Neural progenitor cell (in vitro differentiated cells): Measurements from ENCODE around the gene PPP2R1B. TPM values are rescaled to one million over a fixed set of nuclear protein-coding genes. Genes with fewer than 3 reads are reported as not detected.

Source experiments
- DNase-seq: peaks from one replicate; pipeline ENCODE4 v3.0.0-alpha.2; 2016; ENCODE audit warnings: low spot score
- H2AFZ ChIP-seq: fragments of 200-600 bp; sonication (generic); replicated peaks from 2 replicates; pipeline ENCODE4 v1.6.1; 2016; ENCODE audit warnings: antibody characterized with exemption
- H3F3A ChIP-seq: fragments of 200-600 bp; sonication (generic); 2 replicates; pipeline ENCODE4 v1.6.1; 2016; ENCODE audit warnings: antibody characterized with exemption, low read depth
- H3K27ac ChIP-seq: fragments of 200-600 bp; sonication (generic); 2 replicates; pipeline ENCODE4 v1.5.1; 2016; ENCODE audit warnings: mild to moderate bottlenecking
- H3K27me3 ChIP-seq: fragments of 200-600 bp; sonication (generic); 2 replicates; pipeline ENCODE4 v1.6.1; 2016; ENCODE audit warnings: mild to moderate bottlenecking, moderate library complexity
- H3K36me3 ChIP-seq: fragments of 200-600 bp; sonication (generic); 2 replicates; pipeline ENCODE4 v1.5.1; 2016
- H3K4me1 ChIP-seq: fragments of 200-600 bp; sonication (generic); 2 replicates; pipeline ENCODE4 v1.6.1; 2016; ENCODE audit warnings: mixed run types
- H3K4me2 ChIP-seq: fragments of 200-600 bp; sonication (generic); 2 replicates; pipeline ENCODE4 v1.6.1; 2016
- H3K4me3 ChIP-seq: fragments of 200-600 bp; sonication (generic); 2 replicates; pipeline ENCODE4 v1.5.1; 2016
- H3K79me2 ChIP-seq: fragments of 200-600 bp; sonication (generic); 2 replicates; pipeline ENCODE4 v1.6.1; 2016; ENCODE audit warnings: low read depth
- H3K9ac ChIP-seq: fragments of 200-600 bp; sonication (generic); 2 replicates; pipeline ENCODE4 v1.6.1; 2016
- H3K9me3 ChIP-seq: fragments of 200-600 bp; sonication (generic); 2 replicates; pipeline ENCODE4 v1.5.1; 2016; ENCODE audit warnings: low read depth
- H4K20me1 ChIP-seq: fragments of 200-600 bp; sonication (generic); 2 replicates; pipeline ENCODE4 v1.6.1; 2016; ENCODE audit warnings: low read depth
- H3K27ac Mint-ChIP-seq: 3 replicates; pipeline ENCODE4 v1.8.0; 2021; ENCODE audit warnings: mixed read lengths
- H3K27me3 Mint-ChIP-seq: 2 replicates; pipeline ENCODE4 v1.8.0; 2022; ENCODE audit warnings: low read depth, mild to moderate bottlenecking, inconsistent platforms, moderate library complexity, mixed read lengths; ENCODE audit not compliant: insufficient read depth
- H3K36me3 Mint-ChIP-seq: 3 replicates; pipeline ENCODE4 v1.8.0; 2021; ENCODE audit warnings: mixed read lengths
- H3K4me1 Mint-ChIP-seq: 3 replicates; pipeline ENCODE4 v1.8.0; 2021; ENCODE audit warnings: mixed read lengths
- H3K4me3 Mint-ChIP-seq: 3 replicates; pipeline ENCODE4 v1.8.0; 2021; ENCODE audit warnings: mild to moderate bottlenecking, moderate library complexity, mixed read lengths
- H3K9me3 Mint-ChIP-seq: 3 replicates; pipeline ENCODE4 v1.8.0; 2020; ENCODE audit warnings: mixed read lengths
- EZH2 ChIP-seq: fragments of 200-600 bp; sonication (generic); IDR thresholded peaks from 2 replicates; pipeline ENCODE4 v1.6.1; 2017; ENCODE audit warnings: antibody characterized with exemption, mild to moderate bottlenecking, moderate library complexity
- EZH2phosphoT487 ChIP-seq: fragments of 200-600 bp; sonication (generic); IDR thresholded peaks from 2 replicates; pipeline ENCODE4 v1.6.1; 2017; ENCODE audit warnings: antibody characterized with exemption
- total RNA-seq: library from RNA; depleted of rRNA; stranded (reverse); fragments of >200 nt; gene quantifications from 2 replicates; pipeline ENCODE4 v1.2.3, GENCODE V29; 2015; ENCODE audit warnings: low replicate concordance
- TF ChIP-seq, protein P1 (sequence below): fragments of 200-600 bp; sonication (generic); IDR thresholded peaks from 2 replicates; pipeline ENCODE4 v1.5.1; 2017; ENCODE audit warnings: antibody characterized with exemption, mild to moderate bottlenecking

Gene PPP2R1B
- total RNA-seq, 1 donor from 2014 or later: 68.4 TPM

DNA sequence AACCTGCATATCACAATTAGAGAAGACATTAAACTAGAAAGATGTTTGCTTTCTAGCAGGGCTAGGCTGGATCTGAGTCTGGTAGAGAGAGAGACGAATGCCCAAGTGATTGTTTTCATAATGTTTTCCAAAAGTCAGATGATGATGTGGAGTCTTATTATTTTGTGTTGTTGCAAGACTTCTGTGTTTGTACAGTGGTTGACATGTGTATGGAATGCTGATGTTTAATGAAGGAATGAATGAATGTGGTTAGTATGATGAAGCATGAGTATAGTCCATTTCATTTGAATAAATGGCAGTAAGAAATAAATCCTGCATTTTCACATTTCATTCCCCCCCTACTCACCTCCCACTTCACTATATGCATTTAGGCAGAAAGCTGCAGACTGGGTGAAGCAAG, 69.6 kb downstream of the PPP2R1B start:
- Histone ChIP-seq H4K20me1 (peaks cover 3% of the 10 kb centered on the region), H3K79me2 (no peaks in the 10 kb centered on the region), H2AFZ (no peak overlapping the region), H3K4me1 (peaks cover 13% of the 10 kb centered on the region), H3K36me3 (no peaks in the 10 kb centered on the region), H3K9me3 (no peaks in the 10 kb centered on the region), H3K27me3 (no peaks in the 10 kb centered on the region), H3F3A (peaks cover 4% of the 10 kb centered on the region), H3K4me3 (no peak overlapping the region), H3K27ac (no peak overlapping the region), H3K4me2 (no peak overlapping the region), H3K9ac (no peak overlapping the region)
- no peak overlapping the region for H3K27ac Mint-ChIP-seq
- H3K4me3 Mint-ChIP-seq: no peak overlapping the region
- no peak for TF ChIP-seq EZH2
- TF ChIP-seq EZH2phosphoT487: no peak
- TF ChIP-seq, protein P1, sequence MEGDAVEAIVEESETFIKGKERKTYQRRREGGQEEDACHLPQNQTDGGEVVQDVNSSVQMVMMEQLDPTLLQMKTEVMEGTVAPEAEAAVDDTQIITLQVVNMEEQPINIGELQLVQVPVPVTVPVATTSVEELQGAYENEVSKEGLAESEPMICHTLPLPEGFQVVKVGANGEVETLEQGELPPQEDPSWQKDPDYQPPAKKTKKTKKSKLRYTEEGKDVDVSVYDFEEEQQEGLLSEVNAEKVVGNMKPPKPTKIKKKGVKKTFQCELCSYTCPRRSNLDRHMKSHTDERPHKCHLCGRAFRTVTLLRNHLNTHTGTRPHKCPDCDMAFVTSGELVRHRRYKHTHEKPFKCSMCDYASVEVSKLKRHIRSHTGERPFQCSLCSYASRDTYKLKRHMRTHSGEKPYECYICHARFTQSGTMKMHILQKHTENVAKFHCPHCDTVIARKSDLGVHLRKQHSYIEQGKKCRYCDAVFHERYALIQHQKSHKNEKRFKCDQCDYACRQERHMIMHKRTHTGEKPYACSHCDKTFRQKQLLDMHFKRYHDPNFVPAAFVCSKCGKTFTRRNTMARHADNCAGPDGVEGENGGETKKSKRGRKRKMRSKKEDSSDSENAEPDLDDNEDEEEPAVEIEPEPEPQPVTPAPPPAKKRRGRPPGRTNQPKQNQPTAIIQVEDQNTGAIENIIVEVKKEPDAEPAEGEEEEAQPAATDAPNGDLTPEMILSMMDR: no peak
- peaks cover 17% of the 10 kb centered on the region for H3K4me1 Mint-ChIP-seq
- peaks cover 2% of the 10 kb centered on the region for H3K27me3 Mint-ChIP-seq
- H3K36me3 Mint-ChIP-seq: no peaks in the 10 kb centered on the region
- no peak for DNase-seq
- H3K9me3 Mint-ChIP-seq: no peaks in the 10 kb centered on the region

- no peak overlapping the region for H3K4me2 ChIP-seq
- H2AFZ ChIP-seq: no peak overlapping the region
- H3F3A ChIP-seq: peaks cover 9% of the 10 kb centered on the region
- no peaks in the 10 kb centered on the region for H3K79me2 ChIP-seq
- Mint-ChIP-seq H3K27ac (peak overlapping the region; percentile 68), H3K9me3 (no peaks in the 10 kb centered on the region), H3K27me3 (peaks cover 2% of the 10 kb centered on the region), H3K4me3 (no peak overlapping the region), H3K4me1 (peaks cover 17% of the 10 kb centered on the region), H3K36me3 (peaks cover 2% of the 10 kb centered on the region)
- H3K4me1 ChIP-seq: peaks cover 13% of the 10 kb centered on the region
- H3K36me3 ChIP-seq: no peaks in the 10 kb centered on the region
- H3K4me3 ChIP-seq: no peak overlapping the region
- no peak for DNase-seq
- peaks cover 6% of the 10 kb centered on the region for H4K20me1 ChIP-seq
- H3K27ac ChIP-seq: no peak overlapping the region
- H3K9me3 ChIP-seq: no peaks in the 10 kb centered on the region
- TF ChIP-seq, protein P1: no peak
- TF ChIP-seq EZH2phosphoT487 (no peak), EZH2 (no peak)
- no peak overlapping the region for H3K9ac ChIP-seq
- H3K27me3 ChIP-seq: no peaks in the 10 kb centered on the region
Measured at GRCh38 chr11:111694851-111695250, 71.3 kb downstream of the PPP2R1B start.

GRCh38 chr11:111693224-111693937, 72.8 kb downstream of the PPP2R1B start:
- no peak overlapping the region for H3K4me3 ChIP-seq
- TF ChIP-seq EZH2: no peak
- no peak for TF ChIP-seq EZH2phosphoT487
- TF ChIP-seq, protein P1: no peak
- H3K4me2 ChIP-seq: no peak overlapping the region
- Mint-ChIP-seq H3K27ac (no peak overlapping the region), H3K9me3 (no peaks in the 10 kb centered on the region), H3K4me3 (no peak overlapping the region), H3K36me3 (peaks cover 6% of the 10 kb centered on the region), H3K27me3 (peaks cover 2% of the 10 kb centered on the region), H3K4me1 (peaks cover 17% of the 10 kb centered on the region)
- DNase-seq: no peak
- peaks cover 9% of the 10 kb centered on the region for H3F3A ChIP-seq
- H3K9ac ChIP-seq: no peak overlapping the region
- no peak overlapping the region for H2AFZ ChIP-seq
- H3K27ac ChIP-seq: no peak overlapping the region
- peaks cover 6% of the 10 kb centered on the region for H4K20me1 ChIP-seq
- H3K36me3 ChIP-seq: no peaks in the 10 kb centered on the region
- no peaks in the 10 kb centered on the region for H3K79me2 ChIP-seq
- H3K27me3 ChIP-seq: no peaks in the 10 kb centered on the region
- H3K9me3 ChIP-seq: no peaks in the 10 kb centered on the region
- peaks cover 13% of the 10 kb centered on the region for H3K4me1 ChIP-seq
